Neuronal stem cell (in vitro differentiated cells): Measurements from ENCODE around the gene PDE10A.

Experiments
- DNase-seq: peaks from one replicate; pipeline ENCODE4 v3.0.0-alpha.2; 2013; ENCODE audit warnings: low spot score
- H2AFZ ChIP-seq: one replicate; pipeline ENCODE4 v1.6.1; 2013; ENCODE audit warnings: mild to moderate bottlenecking, low read length, inconsistent platforms
- H2AK5ac ChIP-seq: 2 replicates; pipeline ENCODE4 v1.6.1; 2013; ENCODE audit warnings: low read depth, mild to moderate bottlenecking, inconsistent platforms, low read length, moderate library complexity, mixed read lengths
- H2BK120ac ChIP-seq: 2 replicates; pipeline ENCODE4 v1.6.1; 2013; ENCODE audit warnings: low read depth, mild to moderate bottlenecking, inconsistent platforms, low read length, moderate library complexity, mixed read lengths
- H2BK12ac ChIP-seq: one replicate; pipeline ENCODE4 v1.6.1; 2013; ENCODE audit warnings: low read length, inconsistent platforms
- H2BK15ac ChIP-seq: 2 replicates; pipeline ENCODE4 v1.6.1; 2013; ENCODE audit warnings: mild to moderate bottlenecking, low read length, inconsistent platforms, mixed read lengths
- H2BK5ac ChIP-seq: one replicate; pipeline ENCODE4 v1.6.1; 2013; ENCODE audit warnings: inconsistent platforms, mild to moderate bottlenecking, low read length, moderate library complexity
- H3K14ac ChIP-seq: one replicate; pipeline ENCODE4 v1.6.1; 2013; ENCODE audit warnings: low read length, inconsistent platforms
- H3K18ac ChIP-seq: 2 replicates; pipeline ENCODE4 v1.6.1; 2013; ENCODE audit warnings: low read length, inconsistent platforms
- H3K23ac ChIP-seq: 2 replicates; pipeline ENCODE4 v1.6.1; 2013; ENCODE audit warnings: low read depth, mild to moderate bottlenecking, mixed read lengths, low read length, inconsistent platforms; ENCODE audit not compliant: poor library complexity
- H3K27ac ChIP-seq: replicated peaks from 3 replicates; pipeline ENCODE4 v1.5.1; 2013; ENCODE audit warnings: low read length, inconsistent platforms
- H3K27me3 ChIP-seq, 3 experiments: 2 replicates each; pipeline ENCODE4 v1.6.1; 2013; ENCODE audit warnings: low read length in 3 of 3, mild to moderate bottlenecking in 2 of 3, inconsistent platforms in 1 of 3, low read depth in 1 of 3, mixed read lengths in 1 of 3, moderate library complexity in 1 of 3; ENCODE audit not compliant: control insufficient read depth in 3 of 3, insufficient read depth in 3 of 3
- H3K36me3 ChIP-seq, 2 donors: replicated peaks in 1 of 2; 2 replicates each; pipeline ENCODE4 v1.6.1; 2013; ENCODE audit warnings: low read length in 2 of 2; ENCODE audit not compliant: control insufficient read depth in 2 of 2, insufficient read depth in 2 of 2
- H3K4ac ChIP-seq: 2 replicates; pipeline ENCODE4 v1.6.1; 2013; ENCODE audit warnings: inconsistent platforms, mild to moderate bottlenecking, low read length, moderate library complexity
- H3K4me1 ChIP-seq, 2 donors: 1 replicate in 1 of 2; 2 replicates in 1 of 2; pipeline ENCODE4 v1.6.1; 2013; ENCODE audit warnings: low read length in 2 of 2, low read depth in 1 of 2; ENCODE audit not compliant: control insufficient read depth in 2 of 2, insufficient read depth in 1 of 2
- H3K4me2 ChIP-seq: one replicate; pipeline ENCODE4 v1.6.1; 2013; ENCODE audit warnings: mild to moderate bottlenecking, low read length, inconsistent platforms; ENCODE audit not compliant: insufficient read depth, poor library complexity, severe bottlenecking
- H3K4me3 ChIP-seq, 2 donors: 2 replicates each; pipeline ENCODE4 v1.5.1; 2013; ENCODE audit warnings: low read length in 2 of 2, mild to moderate bottlenecking in 2 of 2, inconsistent platforms in 1 of 2, moderate library complexity in 1 of 2
- H3K79me1 ChIP-seq: one replicate; pipeline ENCODE4 v1.6.1; 2013; ENCODE audit warnings: low read depth, mild to moderate bottlenecking, inconsistent platforms, low read length, moderate library complexity
- H3K9ac ChIP-seq: one replicate; pipeline ENCODE4 v1.6.1; 2013; ENCODE audit warnings: mild to moderate bottlenecking, low read depth, low read length, inconsistent platforms; ENCODE audit not compliant: poor library complexity
- H3K9me3 ChIP-seq, 2 donors: replicated peaks in 1 of 2; 2 replicates each; pipeline versions ENCODE3 to v1.6.1; 2013; ENCODE audit warnings: low read length in 2 of 2, mild to moderate bottlenecking in 2 of 2, inconsistent platforms in 1 of 2, low read depth in 1 of 2, mixed read lengths in 1 of 2, moderate library complexity in 1 of 2; ENCODE audit not compliant: control insufficient read depth in 2 of 2, insufficient read depth in 1 of 2
- H4K8ac ChIP-seq: one replicate; pipeline ENCODE4 v1.6.1; 2013; ENCODE audit warnings: low read depth, mild to moderate bottlenecking, inconsistent platforms, low read length, moderate library complexity
- H4K91ac ChIP-seq: one replicate; pipeline ENCODE4 v1.6.1; 2013; ENCODE audit warnings: low read length, low read depth, mild to moderate bottlenecking, inconsistent platforms; ENCODE audit not compliant: poor library complexity
- WGBS, 2 donors: extraction: QIAGEN DNeasy Blood & Tissue Kit; methylation state at CpG; one replicate each; pipeline ENCODE4 v1.1.7; 2013; ENCODE audit warnings: missing lambda C conversion rate in 2 of 2, mixed read lengths in 1 of 2; ENCODE audit not compliant: insufficient read length in 2 of 2, insufficient replicate concordance in 1 of 2; ENCODE audit errors: extremely low coverage in 2 of 2; 5-methylcytosine and 5-hydroxymethylcytosine counted together

The PDE10A gene

DNA sequence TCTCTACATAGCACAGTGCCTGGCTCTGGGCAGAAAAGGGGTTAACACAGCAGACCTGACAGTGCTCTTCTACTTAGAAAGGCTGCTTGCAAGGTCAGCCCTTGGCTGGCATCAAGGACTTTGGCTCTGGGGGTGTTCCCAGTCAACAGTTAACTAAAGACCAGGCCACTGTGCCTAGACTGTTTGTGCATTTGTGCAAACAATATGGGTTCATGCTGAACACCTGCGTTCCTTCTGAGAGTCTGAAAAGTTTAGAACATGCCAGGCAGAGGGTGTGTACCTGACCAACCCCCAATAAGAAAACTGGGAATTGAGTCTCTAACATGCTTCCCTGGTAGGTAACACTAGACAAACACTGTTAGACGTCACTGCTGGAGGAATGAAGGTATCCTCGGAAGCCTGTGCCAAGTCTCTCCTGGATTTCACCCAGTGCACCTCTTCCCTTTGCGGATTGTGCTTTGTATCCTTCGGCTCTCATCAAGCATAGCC lies 110.7 kb downstream of the PDE10A start:
- no peaks in the 10 kb centered on the region for H3K4me1 ChIP-seq
- H3K18ac ChIP-seq, result no peak overlapping the region
- no CpG with 5 or more reads among the region's 5 CpGs for WGBS, 2 donors
- no peak overlapping the region for H2BK120ac ChIP-seq
- H4K8ac ChIP-seq, result no peak overlapping the region
- H2AK5ac ChIP-seq, result no peak overlapping the region
- H3K9me3 ChIP-seq, result peaks cover 0 to 4% of the 10 kb centered on the region in 2 donors
- no peak overlapping the region for H3K27ac ChIP-seq
- H2BK5ac ChIP-seq, result no peak overlapping the region
- no peak overlapping the region for H3K9ac ChIP-seq
- no peak overlapping the region for H3K4me2 ChIP-seq
- H3K4ac ChIP-seq, result no peak overlapping the region
- H3K4me3 ChIP-seq, result no peak overlapping the region
- H2BK15ac ChIP-seq, result no peak overlapping the region
- H3K14ac ChIP-seq, result no peak overlapping the region
- H3K36me3 ChIP-seq, result peaks cover 0 to 3% of the 10 kb centered on the region in 2 donors
- no peak overlapping the region for H2AFZ ChIP-seq
- H3K23ac ChIP-seq, result no peak overlapping the region
- DNase-seq, result no peak
- H2BK12ac ChIP-seq, result no peak overlapping the region
- H3K27me3 ChIP-seq, result no peaks in the 10 kb centered on the region
- H4K91ac ChIP-seq, result no peak overlapping the region
- no peaks in the 10 kb centered on the region for H3K79me1 ChIP-seq

DNA sequence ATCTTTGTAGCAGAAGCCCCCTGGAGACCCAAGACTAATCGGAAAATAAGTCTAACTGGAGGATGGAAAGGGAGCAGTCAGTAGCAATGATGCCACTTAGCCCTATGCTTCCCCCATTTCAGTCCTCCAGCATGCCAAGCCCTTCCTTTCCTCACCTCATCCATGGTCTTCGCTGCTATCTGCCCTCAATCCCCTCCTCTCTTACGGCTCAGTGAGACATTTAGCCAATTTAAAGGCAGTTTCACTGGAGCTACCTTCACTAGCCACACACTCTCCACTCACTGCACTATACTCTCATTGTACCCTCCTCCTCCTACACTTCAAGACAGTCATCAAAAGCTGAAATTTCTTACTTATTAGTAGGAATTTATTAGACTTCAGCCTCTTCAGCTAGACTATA lies 111.2 kb downstream of the PDE10A start:
- no peak overlapping the region for H3K4me3 ChIP-seq
- H3K27ac ChIP-seq, result no peak overlapping the region
- H2BK12ac ChIP-seq, result no peak overlapping the region
- no peak overlapping the region for H2BK5ac ChIP-seq
- H2BK15ac ChIP-seq, result no peak overlapping the region
- DNase-seq, result no peak
- no peak overlapping the region for H2BK120ac ChIP-seq
- no peaks in the 10 kb centered on the region for H3K79me1 ChIP-seq
- no peaks in the 10 kb centered on the region for H3K27me3 ChIP-seq
- H3K9me3 ChIP-seq, result peaks cover 0 to 4% of the 10 kb centered on the region in 2 donors
- H3K4me2 ChIP-seq, result no peak overlapping the region
- no peak overlapping the region for H3K9ac ChIP-seq
- H3K23ac ChIP-seq, result no peak overlapping the region
- WGBS, 2 donors, result no CpG with 5 or more reads among the region's 3 CpGs
- no peak overlapping the region for H4K91ac ChIP-seq
- no peak overlapping the region for H2AFZ ChIP-seq
- H3K4ac ChIP-seq, result no peak overlapping the region
- H3K14ac ChIP-seq, result no peak overlapping the region
- no peaks in the 10 kb centered on the region for H3K4me1 ChIP-seq
- no peak overlapping the region for H3K18ac ChIP-seq
- no peak overlapping the region for H2AK5ac ChIP-seq
- peaks cover 0 to 3% of the 10 kb centered on the region in 2 donors for H3K36me3 ChIP-seq
- no peak overlapping the region for H4K8ac ChIP-seq

DNA sequence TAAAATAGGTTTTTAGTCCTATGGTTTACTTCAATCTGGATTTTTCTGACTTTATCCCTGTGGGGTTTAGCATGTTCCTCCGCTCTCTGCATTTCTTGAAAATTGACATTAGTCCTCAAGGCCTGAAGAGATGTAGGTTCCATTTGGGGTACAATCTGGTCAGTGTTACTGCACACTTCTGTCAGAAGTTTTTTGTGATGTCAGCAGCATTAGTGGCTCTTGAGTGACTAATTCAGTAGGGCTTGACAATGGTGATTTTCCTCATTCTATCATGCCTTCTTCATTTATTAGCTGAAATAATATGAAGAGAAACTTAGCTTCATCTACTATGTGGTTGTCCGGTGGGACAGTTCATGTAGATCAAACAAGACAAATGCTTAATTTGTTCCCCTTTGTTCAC lies 114.6 kb downstream of the PDE10A start:
- H3K27me3 ChIP-seq, result no peaks in the 10 kb centered on the region
- H3K9ac ChIP-seq, result no peak overlapping the region
- H3K9me3 ChIP-seq, result no peaks in the 10 kb centered on the region
- no peak overlapping the region for H2AFZ ChIP-seq
- no peak overlapping the region for H3K14ac ChIP-seq
- H3K4ac ChIP-seq, result no peak overlapping the region
- H3K36me3 ChIP-seq, result peaks cover 0 to 3% of the 10 kb centered on the region in 2 donors
- no peak for DNase-seq
- H2BK12ac ChIP-seq, result no peak overlapping the region
- no peak overlapping the region for H3K4me2 ChIP-seq
- no peak overlapping the region for H2BK5ac ChIP-seq
- no peak overlapping the region for H3K27ac ChIP-seq
- H3K4me3 ChIP-seq, result no peak overlapping the region
- no peak overlapping the region for H3K23ac ChIP-seq
- no peak overlapping the region for H4K8ac ChIP-seq
- H3K79me1 ChIP-seq, result no peaks in the 10 kb centered on the region
- H3K18ac ChIP-seq, result no peak overlapping the region
- no CpG with 5 or more reads among the region's 2 CpGs for WGBS, 2 donors
- H2AK5ac ChIP-seq, result no peak overlapping the region
- no peak overlapping the region for H4K91ac ChIP-seq
- no peaks in the 10 kb centered on the region for H3K4me1 ChIP-seq
- H2BK120ac ChIP-seq, result no peak overlapping the region
- no peak overlapping the region for H2BK15ac ChIP-seq

DNA sequence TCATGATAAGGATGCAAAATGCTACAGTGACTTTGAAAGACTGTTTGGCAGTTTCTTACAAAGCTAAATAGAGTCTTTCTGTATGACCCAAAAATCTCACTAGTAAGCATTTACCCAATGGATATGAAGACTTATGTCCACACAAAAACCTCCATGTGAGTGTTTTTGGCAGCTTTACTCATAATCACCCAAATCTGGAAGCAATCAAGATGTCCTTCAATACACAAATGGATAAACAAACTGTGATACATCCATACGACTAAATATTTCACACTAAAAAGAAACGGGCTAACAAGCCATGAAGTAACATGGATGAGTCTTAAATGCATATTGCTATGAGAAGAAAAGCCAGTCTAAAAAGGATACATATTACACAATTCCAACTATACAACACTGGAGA lies 117.2 kb downstream of the PDE10A start:
- Histone ChIP-seq H2AFZ (no peak overlapping the region), H3K27me3 (no peaks in the 10 kb centered on the region), H2BK5ac (no peak overlapping the region), H3K4me3 (no peak overlapping the region), H3K4me1 (no peaks in the 10 kb centered on the region), H3K9me3 (no peaks in the 10 kb centered on the region), H2BK15ac (no peak overlapping the region), H3K4me2 (no peak overlapping the region), H3K23ac (no peak overlapping the region), H4K91ac (no peak overlapping the region), H3K79me1 (no peaks in the 10 kb centered on the region), H2BK120ac (no peak overlapping the region), H3K4ac (no peak overlapping the region), H3K14ac (no peak overlapping the region), H2AK5ac (no peak overlapping the region), H3K9ac (no peak overlapping the region), H3K36me3 (peaks cover 0 to 10% of the 10 kb centered on the region in 2 donors), H3K18ac (no peak overlapping the region), H3K27ac (no peak overlapping the region), H2BK12ac (no peak overlapping the region), H4K8ac (no peak overlapping the region)
- DNase-seq, result no peak
- no CpG with 5 or more reads among the region's 2 CpGs for WGBS, 2 donors
